ENCODE data around the gene SPATA25. TPM values are rescaled to one million over a fixed set of nuclear protein-coding genes. Genes with fewer than 3 reads are reported as not detected.
"Not testable (repeated sequence)": the region's sequence is repeated elsewhere in the genome, so short reads cannot be mapped to it uniquely, and the experiment has no call there.

Gene SPATA25
- total and polyA plus RNA-seq, 4 donors: 0.77 to 3.8 (median 1.6) TPM

DNA sequence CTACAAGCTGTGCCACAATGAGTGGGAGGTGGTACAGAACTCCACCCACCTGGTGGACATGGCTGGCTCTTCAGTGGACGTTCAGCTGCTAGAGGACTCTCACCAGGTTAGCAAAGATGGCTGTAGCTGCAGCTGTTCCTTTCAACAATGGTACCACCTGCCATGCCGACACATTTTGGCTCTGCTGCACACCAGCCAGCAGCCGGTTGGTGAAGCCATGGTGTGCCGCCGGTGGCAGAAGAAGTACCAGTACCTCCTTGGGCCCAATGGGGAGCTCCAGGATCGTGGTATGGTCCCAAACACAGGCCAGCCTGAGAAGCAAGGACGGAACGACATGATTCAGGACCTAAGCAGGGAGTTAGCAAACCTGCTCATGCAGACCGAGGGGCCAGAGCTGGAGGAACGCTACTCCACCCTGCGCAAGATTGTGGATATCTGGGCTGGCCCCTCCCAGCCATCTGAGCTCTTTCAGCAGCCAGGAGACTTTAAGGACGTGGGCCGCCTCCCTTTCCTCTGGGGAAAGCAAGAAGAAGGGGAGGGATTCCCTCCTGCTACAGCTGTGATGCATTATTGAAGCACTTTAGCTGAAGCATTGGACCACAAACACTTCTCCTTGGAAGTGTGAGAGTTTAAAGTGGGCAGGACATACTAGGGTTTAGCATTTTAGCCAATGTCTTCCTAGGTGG, 9.2 kb downstream of the SPATA25 start:
- Histone ChIP-seq H3K4me1 (ENCODE audit: control insufficient read depth in 5 of 5, insufficient read depth in 5 of 5, low read length in 5 of 5) (peaks cover 0 to 6% (median 0%) of the 10 kb centered on the region in 5 donors), H3K9me3 (ENCODE audit: control insufficient read depth in 4 of 4, insufficient read depth in 3 of 4, low read length in 3 of 4) (no peaks in the 10 kb centered on the region), H3K9ac (ENCODE audit: insufficient read depth in 1 of 2, low read length in 2 of 2) (no peak overlapping the region), H3K36me3 (ENCODE audit: control insufficient read depth in 4 of 4, insufficient read depth in 4 of 4, low read length in 4 of 4) (peaks cover 7 to 18% (median 15%) of the 10 kb centered on the region in 4 donors), H3K4me3 (no peak overlapping the region), H3K27ac (ENCODE audit: low read depth in 1 of 2, low read length in 1 of 2) (no peak overlapping the region), H3K27me3 (ENCODE audit: control insufficient read depth in 3 of 3, insufficient read depth in 3 of 3, low read length in 2 of 3) (no peaks in the 10 kb centered on the region)
- WGBS, 2 donors: 92 to 93% methylated on average over 13 of the region's 13 CpGs
- no peak for DNase-seq
- no peak for ATAC-seq (ENCODE audit: insufficient read depth, low FRiP score)
- TF ChIP-seq, protein P1, sequence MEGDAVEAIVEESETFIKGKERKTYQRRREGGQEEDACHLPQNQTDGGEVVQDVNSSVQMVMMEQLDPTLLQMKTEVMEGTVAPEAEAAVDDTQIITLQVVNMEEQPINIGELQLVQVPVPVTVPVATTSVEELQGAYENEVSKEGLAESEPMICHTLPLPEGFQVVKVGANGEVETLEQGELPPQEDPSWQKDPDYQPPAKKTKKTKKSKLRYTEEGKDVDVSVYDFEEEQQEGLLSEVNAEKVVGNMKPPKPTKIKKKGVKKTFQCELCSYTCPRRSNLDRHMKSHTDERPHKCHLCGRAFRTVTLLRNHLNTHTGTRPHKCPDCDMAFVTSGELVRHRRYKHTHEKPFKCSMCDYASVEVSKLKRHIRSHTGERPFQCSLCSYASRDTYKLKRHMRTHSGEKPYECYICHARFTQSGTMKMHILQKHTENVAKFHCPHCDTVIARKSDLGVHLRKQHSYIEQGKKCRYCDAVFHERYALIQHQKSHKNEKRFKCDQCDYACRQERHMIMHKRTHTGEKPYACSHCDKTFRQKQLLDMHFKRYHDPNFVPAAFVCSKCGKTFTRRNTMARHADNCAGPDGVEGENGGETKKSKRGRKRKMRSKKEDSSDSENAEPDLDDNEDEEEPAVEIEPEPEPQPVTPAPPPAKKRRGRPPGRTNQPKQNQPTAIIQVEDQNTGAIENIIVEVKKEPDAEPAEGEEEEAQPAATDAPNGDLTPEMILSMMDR (IDR thresholded peaks at IDR 0.05; ENCODE audit: control extremely low read depth, extremely low read depth): no peak

DNA sequence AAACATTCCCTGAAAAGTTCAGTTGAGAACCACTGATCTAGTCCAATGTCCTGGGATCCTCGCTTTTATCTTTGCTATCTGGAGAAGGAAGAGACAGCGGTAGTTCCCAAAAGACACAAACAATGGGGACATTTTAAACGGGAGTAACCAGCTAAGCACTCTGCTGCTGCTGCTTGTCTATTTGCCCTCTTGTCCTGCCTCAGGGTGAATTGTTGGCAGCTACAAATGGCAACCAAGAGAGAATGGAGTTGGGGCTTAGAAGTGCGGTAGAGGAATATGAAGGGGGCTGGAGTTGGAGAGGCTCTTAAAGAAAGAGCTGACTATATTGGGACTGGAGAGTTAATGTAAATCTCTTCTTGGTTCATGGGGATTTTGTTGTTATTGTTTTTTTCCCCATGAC, 12.8 kb downstream of the SPATA25 start:
- Histone ChIP-seq H3K27me3 (ENCODE audit: control insufficient read depth in 3 of 3, insufficient read depth in 3 of 3, low read length in 2 of 3) (no peaks in the 10 kb centered on the region), H3K4me3 (no peak overlapping the region), H3K27ac (ENCODE audit: low read depth in 1 of 2, low read length in 1 of 2) (no peak overlapping the region), H3K9ac (ENCODE audit: insufficient read depth in 1 of 2, low read length in 2 of 2) (no peak overlapping the region), H3K4me1 (ENCODE audit: control insufficient read depth in 5 of 5, insufficient read depth in 5 of 5, low read length in 5 of 5) (no peaks in the 10 kb centered on the region), H3K9me3 (ENCODE audit: control insufficient read depth in 4 of 4, insufficient read depth in 3 of 4, low read length in 3 of 4) (no peaks in the 10 kb centered on the region), H3K36me3 (ENCODE audit: control insufficient read depth in 4 of 4, insufficient read depth in 4 of 4, low read length in 4 of 4) (peaks cover 4 to 17% (median 11%) of the 10 kb centered on the region in 4 donors)
- whole genome bisulfite sequencing, 2 donors: 79 to 81% methylated on average over 4 of the region's 4 CpGs
- no peak for DNase-seq
- TF ChIP-seq, protein P1 (IDR thresholded peaks at IDR 0.05; ENCODE audit: control extremely low read depth, extremely low read depth): no peak
- ATAC-seq (ENCODE audit: insufficient read depth, low FRiP score): no peak

- DNase-seq; ATAC-seq (ENCODE audit: insufficient read depth, low FRiP score); H3K9ac ChIP-seq (ENCODE audit: insufficient read depth in 1 of 2, low read length in 2 of 2); H3K4me1 ChIP-seq (ENCODE audit: control insufficient read depth in 5 of 5, insufficient read depth in 5 of 5, low read length in 5 of 5); H3K9me3 ChIP-seq (ENCODE audit: control insufficient read depth in 4 of 4, insufficient read depth in 3 of 4, low read length in 3 of 4); H3K4me3 ChIP-seq; H3K27ac ChIP-seq (ENCODE audit: low read depth in 1 of 2, low read length in 1 of 2); H3K27me3 ChIP-seq (ENCODE audit: control insufficient read depth in 3 of 3, insufficient read depth in 3 of 3, low read length in 2 of 3): not testable (repeated sequence)
- WGBS, 2 donors: 97% methylated on average over 10 of the region's 10 CpGs
- H3K36me3 ChIP-seq (ENCODE audit: control insufficient read depth in 4 of 4, insufficient read depth in 4 of 4, low read length in 4 of 4): peaks cover 4 to 17% (median 11%) of the 10 kb centered on the region in 4 donors
Observed at GRCh38 chr20:45874104-45874481, 13.3 kb downstream of the SPATA25 start.

DNA sequence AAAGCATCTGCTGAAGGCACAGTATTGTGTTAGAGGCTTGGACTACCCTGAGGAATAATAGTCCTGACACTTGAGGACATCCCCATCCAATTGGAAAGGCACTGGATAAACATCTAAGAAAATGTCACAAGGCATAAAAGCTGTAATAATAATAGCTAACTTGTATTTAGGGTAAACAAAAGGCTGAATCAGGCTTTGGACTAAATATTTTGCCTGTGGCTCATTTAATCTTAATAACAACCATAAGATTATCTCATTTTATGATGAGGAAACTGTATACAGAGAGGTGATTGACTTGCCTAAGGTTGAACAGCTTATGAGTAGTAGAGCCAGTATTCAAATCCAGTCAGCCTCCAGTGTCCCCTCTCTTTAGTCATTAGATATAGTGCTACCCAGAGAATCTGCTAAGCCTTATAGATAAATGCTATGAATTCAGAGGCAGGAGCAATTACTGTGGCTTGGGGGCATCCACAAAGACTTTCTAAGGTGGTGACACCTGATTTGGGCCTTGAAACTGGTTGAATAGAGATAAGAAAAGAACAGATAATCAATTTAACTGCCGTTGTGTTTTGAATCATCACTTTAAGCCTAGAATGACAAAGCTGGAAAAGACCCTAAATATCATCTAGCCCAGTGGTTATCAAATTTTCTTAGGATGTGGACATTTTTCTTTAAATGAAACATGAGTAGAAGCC, 13.9 kb downstream of the SPATA25 start:
- 76 to 85% methylated on average over 1 of the region's 1 CpG for WGBS, 2 donors
- H3K27me3 ChIP-seq (ENCODE audit: control insufficient read depth in 3 of 3, insufficient read depth in 3 of 3, low read length in 2 of 3): no peaks in the 10 kb centered on the region
- no peak for ATAC-seq (ENCODE audit: insufficient read depth, low FRiP score)
- DNase-seq: no peak
- H3K36me3 ChIP-seq (ENCODE audit: control insufficient read depth in 4 of 4, insufficient read depth in 4 of 4, low read length in 4 of 4): peaks cover 4 to 15% (median 11%) of the 10 kb centered on the region in 4 donors
- no peak overlapping the region for H3K4me3 ChIP-seq
- H3K9ac ChIP-seq (ENCODE audit: insufficient read depth in 1 of 2, low read length in 2 of 2): no peak overlapping the region
- H3K4me1 ChIP-seq (ENCODE audit: control insufficient read depth in 5 of 5, insufficient read depth in 5 of 5, low read length in 5 of 5): no peaks in the 10 kb centered on the region
- TF ChIP-seq, protein P1 (IDR thresholded peaks at IDR 0.05; ENCODE audit: control extremely low read depth, extremely low read depth): no peak
- H3K9me3 ChIP-seq (ENCODE audit: control insufficient read depth in 4 of 4, insufficient read depth in 3 of 4, low read length in 3 of 4): no peaks in the 10 kb centered on the region
- no peak overlapping the region for H3K27ac ChIP-seq (ENCODE audit: low read depth in 1 of 2, low read length in 1 of 2)
